Measurements from ENCODE around the gene ARHGAP28.

DNA sequence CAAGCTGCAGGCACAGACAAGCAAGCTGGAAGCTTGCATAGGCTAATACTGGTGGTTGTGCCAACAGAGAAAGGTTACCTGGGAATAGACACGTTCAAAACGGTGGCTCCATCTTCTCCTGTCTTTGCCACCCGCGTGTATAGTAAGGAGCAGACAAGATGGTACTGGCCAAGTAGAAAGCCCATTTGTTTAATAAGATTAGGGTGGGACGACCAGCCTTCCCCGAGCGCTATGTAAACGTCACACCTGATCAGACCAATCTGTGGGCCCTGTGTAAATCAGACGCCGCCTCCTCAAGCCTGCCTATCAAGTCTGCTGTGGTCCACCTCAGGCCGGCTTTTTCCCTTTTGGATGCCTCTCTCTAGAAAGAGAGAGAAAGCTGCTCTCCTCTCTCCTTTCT, 198.8 kb downstream of the ARHGAP28 start:
- TF ChIP-seq, protein P1, sequence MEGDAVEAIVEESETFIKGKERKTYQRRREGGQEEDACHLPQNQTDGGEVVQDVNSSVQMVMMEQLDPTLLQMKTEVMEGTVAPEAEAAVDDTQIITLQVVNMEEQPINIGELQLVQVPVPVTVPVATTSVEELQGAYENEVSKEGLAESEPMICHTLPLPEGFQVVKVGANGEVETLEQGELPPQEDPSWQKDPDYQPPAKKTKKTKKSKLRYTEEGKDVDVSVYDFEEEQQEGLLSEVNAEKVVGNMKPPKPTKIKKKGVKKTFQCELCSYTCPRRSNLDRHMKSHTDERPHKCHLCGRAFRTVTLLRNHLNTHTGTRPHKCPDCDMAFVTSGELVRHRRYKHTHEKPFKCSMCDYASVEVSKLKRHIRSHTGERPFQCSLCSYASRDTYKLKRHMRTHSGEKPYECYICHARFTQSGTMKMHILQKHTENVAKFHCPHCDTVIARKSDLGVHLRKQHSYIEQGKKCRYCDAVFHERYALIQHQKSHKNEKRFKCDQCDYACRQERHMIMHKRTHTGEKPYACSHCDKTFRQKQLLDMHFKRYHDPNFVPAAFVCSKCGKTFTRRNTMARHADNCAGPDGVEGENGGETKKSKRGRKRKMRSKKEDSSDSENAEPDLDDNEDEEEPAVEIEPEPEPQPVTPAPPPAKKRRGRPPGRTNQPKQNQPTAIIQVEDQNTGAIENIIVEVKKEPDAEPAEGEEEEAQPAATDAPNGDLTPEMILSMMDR (IDR thresholded peaks at IDR 0.05), result no peak
- TF ChIP-seq POLR2A (IDR thresholded peaks at IDR 0.05), result no peak
